ENCODE results near the gene STRAP.
A peak's percentile ranks its signal among the peaks of the same experiment; 100 is the strongest.

STRAP gene

GRCh38 chr12:15886372-15887042 lies 4.3 kb downstream of the STRAP start:
- H3K4me1 ChIP-seq (ENCODE audit: control insufficient read depth, insufficient read depth, low read length), result peaks cover 19% of the 10 kb centered on the region
- POLR2A ChIA-PET, result no interaction called here
- H3K36me3 ChIP-seq (ENCODE audit: control insufficient read depth in 2 of 2, insufficient read depth in 1 of 2, low read length in 2 of 2), result peaks cover 22 to 60% of the 10 kb centered on the region in 2 experiments
- TF ChIP-seq OVOL3 (tag by site-specific recombination; IDR thresholded peaks at IDR 0.05), result 0 out of 2 replicates have a peak, but pooled peaks have one; percentile 44
- TF ChIP-seq ZXDB (tag by site-specific recombination; IDR thresholded peaks at IDR 0.05), result peak; percentile 74; the same call in 1 of the 2 replicates
- peak; percentile 60 for TF ChIP-seq ZEB2 (tag by site-specific recombination; IDR thresholded peaks at IDR 0.05)
- peak; percentile 65 for TF ChIP-seq FEZF1 (tag by site-specific recombination; IDR thresholded peaks at IDR 0.05)
- TF ChIP-seq PRDM4 (tag by site-specific recombination; IDR thresholded peaks at IDR 0.05), result peak; percentile 86
- TF ChIP-seq WT1 (tag by site-specific recombination; IDR thresholded peaks at IDR 0.05), result 0 out of 2 replicates have a peak, but pooled peaks have one; percentile 68
- TF ChIP-seq ZNF843 (tag by site-specific recombination; IDR thresholded peaks at IDR 0.05), result peak; percentile 76; the same call in 1 of the 2 replicates
- 0 out of 2 replicates have a peak, but pooled peaks have one; percentile 36 for TF ChIP-seq ZNF366 (tag by site-specific recombination; conservative IDR thresholded peaks at IDR 0.05)
- TF ChIP-seq ZNF626 (tag by site-specific recombination; IDR thresholded peaks at IDR 0.05), result no peak
- 0 out of 2 replicates have a peak, but pooled peaks have one; percentile 42 for TF ChIP-seq ZBTB44 (tag by site-specific recombination; IDR thresholded peaks at IDR 0.05)
- no peak for TF ChIP-seq ZNF529 (tag by site-specific recombination; IDR thresholded peaks at IDR 0.05; ENCODE audit: insufficient replicate concordance)
- 0 out of 2 replicates have a peak, but pooled peaks have one; percentile 42 for TF ChIP-seq BCL11B (tag by site-specific recombination; IDR thresholded peaks at IDR 0.05; ENCODE audit: low read depth)
- peak; percentile 24; the same call in 1 of the 2 replicates for TF ChIP-seq ZBTB8A (tag by site-specific recombination; IDR thresholded peaks at IDR 0.05)
- TF ChIP-seq ZNF266 (tag by site-specific recombination; IDR thresholded peaks at IDR 0.05; ENCODE audit: low read depth), result no peak
- TF ChIP-seq ZNF580 (tag by site-specific recombination; IDR thresholded peaks at IDR 0.05), result peak; percentile 49; the same call in 1 of the 2 replicates
- no peak for TF ChIP-seq ZNF501 (tag by site-specific recombination; IDR thresholded peaks at IDR 0.05)
- 0 out of 2 replicates have a peak, but pooled peaks have one; percentile 40 for TF ChIP-seq ZNF561 (tag by site-specific recombination; IDR thresholded peaks at IDR 0.05; ENCODE audit: borderline replicate concordance)
- TF ChIP-seq ZNF596 (tag by site-specific recombination; IDR thresholded peaks at IDR 0.05), result 0 out of 2 replicates have a peak, but pooled peaks have one; percentile 25
- TF ChIP-seq REPIN1 (tag by site-specific recombination; IDR thresholded peaks at IDR 0.05; ENCODE audit: low read depth), result no peak
- TF ChIP-seq GLI2 (tag by site-specific recombination; IDR thresholded peaks at IDR 0.05; ENCODE audit: borderline replicate concordance, low read depth), result no peak
- peak; percentile 82; the same call in 1 of the 2 replicates for TF ChIP-seq MZF1 (tag by site-specific recombination; IDR thresholded peaks at IDR 0.05; ENCODE audit: borderline replicate concordance)
- TF ChIP-seq GLIS2 (tag by site-specific recombination; IDR thresholded peaks at IDR 0.05), result no peak
- TF ChIP-seq PRDM6 (tag by site-specific recombination; IDR thresholded peaks at IDR 0.05), result peak; percentile 93
- peak; percentile 94 for TF ChIP-seq ZNF664 (tag by site-specific recombination; IDR thresholded peaks at IDR 0.05)
- no peak for TF ChIP-seq PRDM10 (tag by site-specific recombination; IDR thresholded peaks at IDR 0.05)
- TF ChIP-seq OSR2 (tag by site-specific recombination; IDR thresholded peaks at IDR 0.05), result peak; percentile 52; the same call in 1 of the 2 replicates
- no peak for TF ChIP-seq ZNF302 (tag by site-specific recombination; IDR thresholded peaks at IDR 0.05; ENCODE audit: low read depth)
- TF ChIP-seq ZNF555 (tag by site-specific recombination; conservative IDR thresholded peaks at IDR 0.05), result no peak

More at GRCh38 chr12:15886372-15887042, 4.3 kb downstream of the STRAP start:
- CTCF ChIA-PET, result interaction anchor here (4.7 kb wide), 1 partner anchor 12 kb away, joined by 43 read pairs; no protein-coding TSS in a partner anchor
- H3K9me3 ChIP-seq (ENCODE audit: control insufficient read depth, insufficient read depth, low read depth, low read length), result no peaks in the 10 kb centered on the region
- H3K27ac ChIP-seq (ENCODE audit: extremely low read depth, low read depth, low read length), result peak overlapping the region; percentile 33
- H3K4me3 ChIP-seq (ENCODE audit: low read depth, low read length), result no peak overlapping the region
